A549 (cell line): ENCODE results near the gene PILRA. TPM values are rescaled to one million over a fixed set of nuclear protein-coding genes. Genes with fewer than 3 reads are reported as not detected.
A peak's percentile ranks its signal among the peaks of the same experiment; 100 is the strongest.
"Not testable (repeated sequence)": the region's sequence is repeated elsewhere in the genome, so short reads cannot be mapped to it uniquely, and the experiment has no call there.

Experiments
- ATAC-seq, 2 experiments: fragments of 200-7000 bp in 1 of 2; fragments of >200 bp in 1 of 2; cut with Nextera tagmentation in 1 of 2; cut with Tn5 transposase in 1 of 2; 3 replicates each; pipeline versions ENCODE4 v1.8.0 to v1.9.1; 2018 to 2020; ENCODE audit warnings: mild to moderate bottlenecking in 1 of 2, moderate library complexity in 1 of 2
- CTCF ChIA-PET: fragments of 300-600 bp; sonication (Branson Sonifier 250); formaldehyde crosslinking; extraction: SDS; loops from one replicate; lab custom pipeline; 2021; ENCODE audit warnings: antibody characterized with exemption, inconsistent platforms; lab: Yijun Ruan, JAX
- POLR2A ChIA-PET: fragments of 350-600 bp; formaldehyde crosslinking; extraction: SDS; loops from one replicate; lab custom pipeline; 2021; ENCODE audit warnings: antibody characterized with exemption, inconsistent platforms; lab: Yijun Ruan, JAX
- DNase-seq, 2 experiments: peaks; one replicate each; pipeline versions ENCODE4 v3.0.0 to v3.0.0-alpha.2; 2011 to 2016; ENCODE audit warnings: low read depth in 1 of 2, low spot score in 1 of 2
- FAIRE-seq: peaks from 2 replicates; lab custom pipeline; 2011; peaks lifted over from hg19 to GRCh38; lab: Jason Lieb, UNC
- H3K27ac ChIP-seq, 2 experiments: fragments of >200 bp; sonication (Bioruptor Twin); formaldehyde crosslinking; 3 replicates each; pipeline ENCODE4 v1.5.1; 2016 to 2017
- H3K4me1 ChIP-seq: fragments of >200 bp; sonication (Bioruptor Twin); formaldehyde crosslinking; 3 replicates; pipeline ENCODE4 v1.6.1; 2016
- H3K4me2 ChIP-seq: fragments of >200 bp; sonication (Bioruptor Twin); formaldehyde crosslinking; 3 replicates; pipeline ENCODE4 v1.6.1; 2016
- H3K4me3 ChIP-seq: fragments of >200 bp; sonication (Bioruptor Twin); formaldehyde crosslinking; 3 replicates; pipeline ENCODE4 v1.5.1; 2016
- H3K9me3 ChIP-seq: fragments of >200 bp; sonication (Bioruptor Twin); formaldehyde crosslinking; 3 replicates; pipeline ENCODE4 v1.6.1; 2016
- CBX2 ChIP-seq: fragments of 200-600 bp; sonication (generic); IDR thresholded peaks from 2 replicates; pipeline ENCODE4 v1.6.1; 2016; ENCODE audit warnings: low read depth, mild to moderate bottlenecking, borderline replicate concordance
- CHD2 ChIP-seq: fragments of 150-350 bp; IDR thresholded peaks from 2 replicates; pipeline ENCODE4 v1.6.1; 2014; ENCODE audit warnings: low read length; ENCODE audit not compliant: partially characterized antibody
- EHMT2 ChIP-seq: fragments of 200-600 bp; sonication (generic); IDR thresholded peaks from 2 replicates; pipeline ENCODE4 v1.6.1; 2016; ENCODE audit warnings: antibody characterized with exemption, low read depth, mild to moderate bottlenecking, moderate library complexity
- FOSL2 ChIP-seq, 2 experiments: fragments of 450-650 bp in 1 of 2; fragments of >200 bp in 1 of 2; sonication (Bioruptor Twin) in 1 of 2; formaldehyde crosslinking; IDR thresholded peaks; 2 replicates each; pipeline versions ENCODE4 v1.5.0 to v1.6.1; 2016 to 2020; ENCODE audit warnings: mild to moderate bottlenecking in 1 of 2, moderate library complexity in 1 of 2
- HEYL ChIP-seq: fragments of 250-450 bp; sonication (Bioruptor Pico); IDR thresholded peaks from 2 replicates; pipeline ENCODE4 v1.8.0; 2021; ENCODE audit warnings: mild to moderate bottlenecking, moderate library complexity
- HOXA7 ChIP-seq: fragments of 250-450 bp; sonication (Bioruptor Pico); IDR thresholded peaks from 2 replicates; pipeline ENCODE4 v1.5.0; 2020; ENCODE audit warnings: mild to moderate bottlenecking, moderate library complexity
- JUN ChIP-seq, 2 experiments: fragments of >200 bp; sonication (Bioruptor Twin); formaldehyde crosslinking; IDR thresholded peaks; 2 replicates in 1 of 2; 3 replicates in 1 of 2; pipeline ENCODE4 v1.6.1; 2016 to 2017
- NFE2L2 ChIP-seq: fragments of 150-350 bp; conservative IDR thresholded peaks from 2 replicates; pipeline ENCODE4 v1.6.1; 2014; ENCODE audit warnings: low read length
- PHF8 ChIP-seq: fragments of 200-600 bp; sonication (generic); IDR thresholded peaks from 2 replicates; pipeline ENCODE4 v1.6.1; 2016; ENCODE audit warnings: low read depth, mild to moderate bottlenecking, antibody characterized with exemption, moderate library complexity, borderline replicate concordance
- POLR2AphosphoS2 ChIP-seq: conservative IDR thresholded peaks from 2 replicates; pipeline ENCODE4 v1.6.1; 2012; ENCODE audit warnings: low read length, improper control_type of control experiment, inconsistent platforms
- RCOR1 ChIP-seq: fragments of 150-350 bp; IDR thresholded peaks from 2 replicates; pipeline ENCODE4 v1.6.1; 2014; ENCODE audit warnings: antibody characterized with exemption, low read length, low read depth
- TFCP2L1 ChIP-seq: fragments of 250-450 bp; sonication (Bioruptor Pico); IDR thresholded peaks from 2 replicates; pipeline ENCODE4 v1.5.0; 2021; ENCODE audit warnings: mild to moderate bottlenecking
- TP53 ChIP-seq: fragments of 250-450 bp; sonication (Bioruptor Pico); IDR thresholded peaks from 2 replicates; pipeline ENCODE4 v1.5.0; 2021; ENCODE audit warnings: mild to moderate bottlenecking, moderate library complexity
- ZC3H11A ChIP-seq: fragments of 450-650 bp; IDR thresholded peaks from 2 replicates; pipeline ENCODE4 v1.6.1; 2014; ENCODE audit warnings: antibody characterized with exemption, mild to moderate bottlenecking
- WGBS: methylation state at CpG from one replicate; pipeline ENCODE4 v1.1.6; 2017; ENCODE audit errors: missing lambda C conversion rate; 5-methylcytosine and 5-hydroxymethylcytosine counted together
- polyA plus RNA-seq, 4 experiments: library from polyadenylated mRNA; depleted of rRNA in 3 of 4; stranded (reverse); fragments of >200 nt; fragmentation: RNase III in 1 of 4; extraction: RNeasy Plus Mini Kit Qiagen cat#74134 plus additional on column Dnase treatment in 1 of 4; gene quantifications; 2 replicates in 3 of 4; 3 replicates in 1 of 4; pipeline ENCODE4 v1.2.3, GENCODE V29; 2011 to 2017
- TF ChIP-seq, protein P1 (sequence below): fragments of 250-450 bp; sonication (Bioruptor Pico); IDR thresholded peaks from 2 replicates; pipeline ENCODE4 v1.5.0; 2020; ENCODE audit warnings: low read depth, mild to moderate bottlenecking, moderate library complexity
- TF ChIP-seq, protein P2 (sequence below): IDR thresholded peaks from 2 replicates; pipeline ENCODE4 v1.6.1; 2012; ENCODE audit warnings: low read depth, borderline replicate concordance
- TF ChIP-seq, protein P3 (sequence below): fragments of 200-600 bp; sonication (generic); IDR thresholded peaks from 2 replicates; pipeline ENCODE4 v1.6.1; 2016; ENCODE audit warnings: antibody characterized with exemption, mild to moderate bottlenecking, moderate library complexity
- TF ChIP-seq, protein P4 (sequence below): fragments of 250-450 bp; sonication (Bioruptor Pico); IDR thresholded peaks from 2 replicates; pipeline ENCODE4 v1.5.0; 2021; ENCODE audit warnings: mild to moderate bottlenecking, moderate library complexity, borderline replicate concordance

The PILRA gene
- polyA plus RNA-seq, 2 of the 4 experiments (the other 2 are of a cell fraction): 3.3 to 3.4 TPM

DNA sequence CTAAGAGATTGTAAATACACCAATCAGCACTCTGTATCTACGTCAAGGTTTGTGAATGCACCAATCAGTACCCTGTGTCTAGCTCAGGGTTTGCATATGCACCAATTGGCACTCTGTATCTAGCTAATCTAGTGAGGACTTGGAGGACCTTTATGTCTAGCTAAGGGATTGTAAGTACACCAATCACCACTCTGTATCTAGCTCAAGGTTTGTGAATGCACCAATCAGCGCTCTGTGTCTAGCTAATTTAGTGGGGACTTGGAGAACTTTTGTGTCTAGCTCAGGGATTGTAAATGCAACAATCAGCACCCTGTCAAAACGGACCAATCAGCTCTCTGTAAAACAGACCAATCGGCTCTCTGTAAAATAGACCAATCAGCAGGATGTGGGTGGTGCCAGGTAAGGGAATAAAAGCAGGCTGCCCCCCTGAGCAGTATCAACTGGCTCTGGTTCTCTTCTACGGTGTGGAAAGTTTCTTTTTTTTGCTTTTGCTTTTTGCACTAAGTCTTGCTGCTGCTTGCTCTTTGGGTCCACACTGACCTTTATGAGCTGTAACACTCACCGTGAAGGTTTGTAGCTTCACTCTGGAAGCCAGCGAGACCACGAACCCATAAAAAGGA is 9.1 kb downstream of the PILRA start:
- H3K4me1 ChIP-seq, H3K4me3 ChIP-seq, H3K9me3 ChIP-seq, POLR2A ChIA-PET, H3K27ac ChIP-seq, ATAC-seq, FAIRE-seq, H3K4me2 ChIP-seq: not testable (repeated sequence)
- DNase-seq: peak in 1 of 2 experiments; percentile 38
- WGBS: 68% methylated on average over 8 of the region's 8 CpGs
- CTCF ChIA-PET: interaction anchor here (1.1 to 3.6 kb wide), 2 partner anchors 11 to 25 kb away, joined by 3 to 15 read pairs; no protein-coding TSS in a partner anchor

DNA sequence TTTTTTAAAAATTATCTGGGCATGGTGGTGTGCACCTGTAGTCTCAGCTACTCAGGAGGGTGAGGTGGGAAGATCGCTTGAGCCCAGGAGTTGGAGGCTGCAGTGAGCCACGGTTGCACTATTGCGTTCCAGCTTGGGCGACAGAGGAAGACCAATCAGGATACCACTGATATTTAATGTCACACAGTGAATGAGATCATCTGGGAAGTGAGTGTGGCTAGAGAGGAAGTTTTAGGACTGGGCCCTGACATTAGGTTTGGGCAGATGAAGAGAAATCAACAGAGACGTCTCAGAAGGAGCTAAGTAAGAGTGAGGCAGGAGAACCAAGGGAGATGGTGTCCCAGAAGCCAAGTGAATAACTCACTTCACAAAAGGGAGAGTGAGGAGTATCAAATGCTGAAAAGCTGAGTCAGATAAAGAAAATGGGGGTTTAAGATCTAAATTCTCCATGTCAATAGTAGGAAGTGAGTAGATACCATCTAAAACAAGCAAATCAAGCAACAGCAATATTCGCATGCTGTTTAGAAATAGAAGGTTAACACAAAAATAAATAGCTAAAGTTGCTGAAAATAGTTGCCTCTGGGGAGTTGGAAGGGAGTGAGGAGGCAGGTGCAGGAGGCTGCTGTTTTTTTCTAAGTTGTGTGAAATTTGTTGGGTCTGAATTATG is 11.5 kb downstream of the PILRA start:
- CTCF ChIA-PET: interaction anchor here (0.6 to 3.6 kb wide), 2 partner anchors 18 to 22 kb away, joined by 3 to 15 read pairs; no protein-coding TSS in a partner anchor

DNA sequence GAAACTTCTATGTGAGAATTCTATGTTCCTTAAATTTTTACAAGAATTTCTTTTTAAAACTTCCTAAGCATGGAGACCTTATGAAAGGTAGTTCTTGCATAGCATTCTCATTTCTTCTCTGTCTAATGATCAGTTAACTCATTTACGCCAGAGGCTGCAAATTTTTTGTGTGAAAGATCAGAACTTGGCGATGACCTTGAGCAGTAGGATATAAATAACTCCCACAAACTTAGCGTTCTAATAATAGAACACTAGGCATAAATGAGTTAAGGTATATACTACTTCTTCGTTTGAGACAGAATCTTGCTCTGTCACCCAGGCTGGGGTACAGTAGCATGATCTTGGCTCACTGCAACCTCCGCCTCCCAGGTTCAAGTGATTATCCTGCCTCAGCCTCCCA is 13.7 kb downstream of the PILRA start:
- no peak for TF ChIP-seq EHMT2
- no peak for TF ChIP-seq CBX2
- no peak for TF ChIP-seq POLR2AphosphoS2
- no peak for TF ChIP-seq CHD2
- no peak for TF ChIP-seq TP53 (CRISPR knock-in tag)
- no peak for TF ChIP-seq NFE2L2
- TF ChIP-seq, protein P1, sequence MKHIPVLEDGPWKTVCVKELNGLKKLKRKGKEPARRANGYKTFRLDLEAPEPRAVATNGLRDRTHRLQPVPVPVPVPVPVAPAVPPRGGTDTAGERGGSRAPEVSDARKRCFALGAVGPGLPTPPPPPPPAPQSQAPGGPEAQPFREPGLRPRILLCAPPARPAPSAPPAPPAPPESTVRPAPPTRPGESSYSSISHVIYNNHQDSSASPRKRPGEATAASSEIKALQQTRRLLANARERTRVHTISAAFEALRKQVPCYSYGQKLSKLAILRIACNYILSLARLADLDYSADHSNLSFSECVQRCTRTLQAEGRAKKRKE (CRISPR knock-in tag): no peak
- no peak for TF ChIP-seq ZC3H11A
- no peak for TF ChIP-seq JUN (IDR thresholded peaks at IDR 0.05)
- TF ChIP-seq, protein P2, sequence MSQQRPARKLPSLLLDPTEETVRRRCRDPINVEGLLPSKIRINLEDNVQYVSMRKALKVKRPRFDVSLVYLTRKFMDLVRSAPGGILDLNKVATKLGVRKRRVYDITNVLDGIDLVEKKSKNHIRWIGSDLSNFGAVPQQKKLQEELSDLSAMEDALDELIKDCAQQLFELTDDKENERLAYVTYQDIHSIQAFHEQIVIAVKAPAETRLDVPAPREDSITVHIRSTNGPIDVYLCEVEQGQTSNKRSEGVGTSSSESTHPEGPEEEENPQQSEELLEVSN: no peak
- TF ChIP-seq TFCP2L1 (CRISPR knock-in tag): no peak
- no peak for TF ChIP-seq FOSL2 (IDR thresholded peaks at IDR 0.05)
- TF ChIP-seq FOSL2 (CRISPR knock-in tag; IDR thresholded peaks at IDR 0.05): no peak
- no peak for TF ChIP-seq HEYL (CRISPR knock-in tag)
- Histone ChIP-seq H3K4me2 (no peak overlapping the region), H3K4me3 (no peak overlapping the region), H3K27ac (no peak overlapping the region), H3K4me1 (no peaks in the 10 kb centered on the region), H3K9me3 (no peaks in the 10 kb centered on the region)
- POLR2A ChIA-PET: interaction anchor here (2.2 kb wide), 1 partner anchor 42 kb away, joined by 6 read pairs; the partner anchor contains the start of gene ZCWPW1
- ATAC-seq (no peak), DNase-seq (no peak), FAIRE-seq (no peak)
- CTCF ChIA-PET: interaction anchor here (0.6 to 0.9 kb wide), 2 partner anchors 9 to 20 kb away, joined by 3 to 4 read pairs; no protein-coding TSS in a partner anchor
- WGBS: 79% methylated on average over 5 of the region's 5 CpGs

More for the DNA sequence above, 11.5 kb downstream of the PILRA start:
- DNase-seq: no peak
- POLR2A ChIA-PET: interaction anchor here (2.2 kb wide), 1 partner anchor 44 kb away, joined by 6 read pairs; the partner anchor contains the start of gene ZCWPW1
- Histone ChIP-seq H3K4me2 (no peak overlapping the region), H3K27ac (no peak overlapping the region), H3K9me3 (no peaks in the 10 kb centered on the region), H3K4me3 (no peak overlapping the region), H3K4me1 (no peaks in the 10 kb centered on the region)
- WGBS: 82% methylated on average over 6 of the region's 6 CpGs
- FAIRE-seq: no peak
- no peak for ATAC-seq
- TF ChIP-seq, protein P3, sequence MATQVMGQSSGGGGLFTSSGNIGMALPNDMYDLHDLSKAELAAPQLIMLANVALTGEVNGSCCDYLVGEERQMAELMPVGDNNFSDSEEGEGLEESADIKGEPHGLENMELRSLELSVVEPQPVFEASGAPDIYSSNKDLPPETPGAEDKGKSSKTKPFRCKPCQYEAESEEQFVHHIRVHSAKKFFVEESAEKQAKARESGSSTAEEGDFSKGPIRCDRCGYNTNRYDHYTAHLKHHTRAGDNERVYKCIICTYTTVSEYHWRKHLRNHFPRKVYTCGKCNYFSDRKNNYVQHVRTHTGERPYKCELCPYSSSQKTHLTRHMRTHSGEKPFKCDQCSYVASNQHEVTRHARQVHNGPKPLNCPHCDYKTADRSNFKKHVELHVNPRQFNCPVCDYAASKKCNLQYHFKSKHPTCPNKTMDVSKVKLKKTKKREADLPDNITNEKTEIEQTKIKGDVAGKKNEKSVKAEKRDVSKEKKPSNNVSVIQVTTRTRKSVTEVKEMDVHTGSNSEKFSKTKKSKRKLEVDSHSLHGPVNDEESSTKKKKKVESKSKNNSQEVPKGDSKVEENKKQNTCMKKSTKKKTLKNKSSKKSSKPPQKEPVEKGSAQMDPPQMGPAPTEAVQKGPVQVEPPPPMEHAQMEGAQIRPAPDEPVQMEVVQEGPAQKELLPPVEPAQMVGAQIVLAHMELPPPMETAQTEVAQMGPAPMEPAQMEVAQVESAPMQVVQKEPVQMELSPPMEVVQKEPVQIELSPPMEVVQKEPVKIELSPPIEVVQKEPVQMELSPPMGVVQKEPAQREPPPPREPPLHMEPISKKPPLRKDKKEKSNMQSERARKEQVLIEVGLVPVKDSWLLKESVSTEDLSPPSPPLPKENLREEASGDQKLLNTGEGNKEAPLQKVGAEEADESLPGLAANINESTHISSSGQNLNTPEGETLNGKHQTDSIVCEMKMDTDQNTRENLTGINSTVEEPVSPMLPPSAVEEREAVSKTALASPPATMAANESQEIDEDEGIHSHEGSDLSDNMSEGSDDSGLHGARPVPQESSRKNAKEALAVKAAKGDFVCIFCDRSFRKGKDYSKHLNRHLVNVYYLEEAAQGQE: no peak
- TF ChIP-seq PHF8 (no peak), RCOR1 (no peak), HOXA7 (CRISPR knock-in tag) (no peak)
- TF ChIP-seq, protein P4, sequence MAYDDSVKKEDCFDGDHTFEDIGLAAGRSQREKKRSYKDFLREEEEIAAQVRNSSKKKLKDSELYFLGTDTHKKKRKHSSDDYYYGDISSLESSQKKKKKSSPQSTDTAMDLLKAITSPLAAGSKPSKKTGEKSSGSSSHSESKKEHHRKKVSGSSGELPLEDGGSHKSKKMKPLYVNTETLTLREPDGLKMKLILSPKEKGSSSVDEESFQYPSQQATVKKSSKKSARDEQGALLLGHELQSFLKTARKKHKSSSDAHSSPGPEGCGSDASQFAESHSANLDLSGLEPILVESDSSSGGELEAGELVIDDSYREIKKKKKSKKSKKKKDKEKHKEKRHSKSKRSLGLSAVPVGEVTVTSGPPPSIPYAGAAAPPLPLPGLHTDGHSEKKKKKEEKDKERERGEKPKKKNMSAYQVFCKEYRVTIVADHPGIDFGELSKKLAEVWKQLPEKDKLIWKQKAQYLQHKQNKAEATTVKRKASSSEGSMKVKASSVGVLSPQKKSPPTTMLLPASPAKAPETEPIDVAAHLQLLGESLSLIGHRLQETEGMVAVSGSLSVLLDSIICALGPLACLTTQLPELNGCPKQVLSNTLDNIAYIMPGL: no peak
